GM23248 (cell line): ENCODE data around the gene LBHD1. TPM values are rescaled to one million over a fixed set of nuclear protein-coding genes. Genes with fewer than 3 reads are reported as not detected.
A peak's percentile ranks its signal among the peaks of the same experiment; 100 is the strongest.

Experiments used
- DNase-seq: peaks from one replicate; pipeline ENCODE4 v3.0.0-alpha.2; 2015
- H2AFZ ChIP-seq: fragments of 200-600 bp; sonication (generic); 2 replicates; pipeline ENCODE4 v1.6.1; 2016; ENCODE audit warnings: antibody characterized with exemption
- H3F3A ChIP-seq: fragments of 200-600 bp; sonication (generic); 2 replicates; pipeline ENCODE4 v1.6.1; 2016; ENCODE audit warnings: mild to moderate bottlenecking, antibody characterized with exemption, mixed run types; ENCODE audit not compliant: insufficient read depth
- H3K27ac ChIP-seq: fragments of 200-600 bp; sonication (generic); 2 replicates; pipeline ENCODE4 v1.5.1; 2016; ENCODE audit warnings: mild to moderate bottlenecking
- H3K27me3 ChIP-seq: fragments of 200-600 bp; sonication (generic); replicated peaks from 2 replicates; pipeline ENCODE4 v1.6.1; 2016; ENCODE audit warnings: mild to moderate bottlenecking; ENCODE audit not compliant: insufficient read depth
- H3K36me3 ChIP-seq: fragments of 200-600 bp; sonication (generic); 2 replicates; pipeline ENCODE4 v1.6.1; 2016; ENCODE audit warnings: low read depth, mild to moderate bottlenecking
- H3K4me1 ChIP-seq: fragments of 200-600 bp; sonication (generic); 2 replicates; pipeline ENCODE4 v1.6.1; 2016; ENCODE audit warnings: mild to moderate bottlenecking; ENCODE audit not compliant: insufficient read depth
- H3K4me2 ChIP-seq: fragments of 200-600 bp; sonication (generic); one replicate; pipeline ENCODE4 v1.6.1; 2016; ENCODE audit warnings: mild to moderate bottlenecking; ENCODE audit not compliant: unreplicated experiment
- H3K4me3 ChIP-seq: fragments of 200-600 bp; sonication (generic); 2 replicates; pipeline ENCODE4 v1.5.1; 2016; ENCODE audit warnings: mild to moderate bottlenecking
- H3K79me2 ChIP-seq: fragments of 200-600 bp; sonication (generic); 2 replicates; pipeline ENCODE4 v1.6.1; 2016; ENCODE audit warnings: mild to moderate bottlenecking; ENCODE audit not compliant: insufficient read depth
- H3K9ac ChIP-seq: fragments of 200-600 bp; sonication (generic); 2 replicates; pipeline ENCODE4 v1.6.1; 2016; ENCODE audit warnings: mild to moderate bottlenecking
- H3K9me2 ChIP-seq: fragments of 200-600 bp; sonication (generic); 2 replicates; pipeline ENCODE4 v1.6.1; 2016; ENCODE audit warnings: mixed run types, mild to moderate bottlenecking, moderate library complexity; ENCODE audit not compliant: insufficient read depth
- H3K9me3 ChIP-seq: fragments of 200-600 bp; sonication (generic); one replicate; pipeline ENCODE4 v1.6.1; 2017; ENCODE audit warnings: low read depth
- H4K20me1 ChIP-seq: fragments of 200-600 bp; sonication (generic); 2 replicates; pipeline ENCODE4 v1.6.0; 2016; ENCODE audit not compliant: insufficient read depth
- EZH2 ChIP-seq: fragments of 200-600 bp; sonication (generic); IDR thresholded peaks from 2 replicates; pipeline ENCODE4 v1.6.1; 2018; ENCODE audit warnings: antibody characterized with exemption, mild to moderate bottlenecking; ENCODE audit not compliant: insufficient read depth, poor library complexity, severe bottlenecking
- EZH2phosphoT487 ChIP-seq: fragments of 200-600 bp; sonication (generic); IDR thresholded peaks from 2 replicates; pipeline ENCODE4 v1.6.1; 2018; ENCODE audit warnings: antibody characterized with exemption, moderate library complexity, mild to moderate bottlenecking, low read depth; ENCODE audit not compliant: insufficient read depth
- WGBS, 2 experiments: methylation state at CpG; one replicate each; pipeline ENCODE4 v1.1.6; 2015 to 2017; ENCODE audit warnings: low lambda C conversion rate in 2 of 2, low coverage in 1 of 2; ENCODE audit errors: missing lambda C conversion rate in 2 of 2; 5-methylcytosine and 5-hydroxymethylcytosine counted together
- in situ Hi-C: fragments of 300-500 bp; cut with MboI; formaldehyde crosslinking; loops from 2 replicates; pipeline ENCODE4 v1.15.0; 2020
- polyA plus RNA-seq: library from polyadenylated mRNA; unstranded; fragments of >200 nt; fragmentation: Nextera tagmentation; extraction: Ambion mirVana; gene quantifications from 2 replicates; pipeline ENCODE4 v1.2.1, GENCODE V29; 2016
- total RNA-seq: library from RNA; depleted of rRNA; stranded (reverse); fragments of >200 nt; shearing (Covaris generic); gene quantifications from 2 replicates; pipeline ENCODE4 v1.2.3, GENCODE V29; 2014

LBHD1 gene
- total and polyA plus RNA-seq, 2 experiments from 2014 or later: 3.6 to 5.8 TPM

- peaks cover 10% of the 10 kb centered on the region for H3K4me1 ChIP-seq
- peak within 1 kb of the TSS; percentile 93 for H3K9ac ChIP-seq
- peak within 1 kb of the TSS; percentile 88 for H3K4me3 ChIP-seq
- in situ Hi-C loops: loop anchor here (25.0 kb wide), 1 partner anchor 292 kb away; no protein-coding TSS in a partner anchor
- peak within 1 kb of the TSS; percentile 71 for H2AFZ ChIP-seq
- peaks cover 10% of the 10 kb centered on the region; the same call in 1 of the 2 replicates for H3K36me3 ChIP-seq
- H3K79me2 ChIP-seq: peaks cover 48% of the 10 kb centered on the region
- peak within 1 kb of the TSS; percentile 82 for H3K27ac ChIP-seq
- DNase-seq: peak; percentile 96
- H3K9me2 ChIP-seq: no peaks in the 10 kb centered on the region
- peak; percentile 80; the same call in 1 of the 2 replicates for TF ChIP-seq EZH2phosphoT487
- TF ChIP-seq EZH2: no peak
- peak within 1 kb of the TSS; percentile 98 for H3K4me2 ChIP-seq
- no peaks in the 10 kb centered on the region for H3K27me3 ChIP-seq
- 0 to 1% methylated on average over 50 to 53 of the region's 55 CpGs for WGBS, 2 experiments
- peaks cover 23% of the 10 kb centered on the region for H3F3A ChIP-seq
- H4K20me1 ChIP-seq: no peaks in the 10 kb centered on the region
- no peaks in the 10 kb centered on the region for H3K9me3 ChIP-seq
Measured at GRCh38 chr11:62678770-62679696, 7.0 kb upstream of the LBHD1 start, which contains the start of gene UBXN1. Gene UBXN1 (minus strand): TSS chr11:62679073. CDS start chr11:62678923, 150 bp downstream.

- peak overlapping the region; percentile 93 for H3K9ac ChIP-seq
- no peak for TF ChIP-seq EZH2
- no peak for TF ChIP-seq EZH2phosphoT487
- peaks cover 54% of the 10 kb centered on the region for H3K79me2 ChIP-seq
- no peaks in the 10 kb centered on the region for H4K20me1 ChIP-seq
- in situ Hi-C loops: loop anchor here (25.0 kb wide), 1 partner anchor 291 kb away; no protein-coding TSS in a partner anchor
- H3K4me3 ChIP-seq: peak overlapping the region; percentile 88
- no peaks in the 10 kb centered on the region for H3K27me3 ChIP-seq
- H3K4me1 ChIP-seq: peaks cover 10% of the 10 kb centered on the region
- H3K36me3 ChIP-seq: peaks cover 10% of the 10 kb centered on the region; the same call in 1 of the 2 replicates
- no peaks in the 10 kb centered on the region for H3K9me3 ChIP-seq
- peak overlapping the region; percentile 71 for H2AFZ ChIP-seq
- WGBS, 2 experiments: 1 to 2% methylated on average over 9 to 15 of the region's 16 CpGs
- H3F3A ChIP-seq: peaks cover 25% of the 10 kb centered on the region
- H3K27ac ChIP-seq: peak overlapping the region; percentile 82
- H3K4me2 ChIP-seq: peak overlapping the region; percentile 98
- no peak for DNase-seq
- H3K9me2 ChIP-seq: no peaks in the 10 kb centered on the region
Measured at GRCh38 chr11:62678433-62678769, 6.3 kb upstream of the LBHD1 start.

DNA sequence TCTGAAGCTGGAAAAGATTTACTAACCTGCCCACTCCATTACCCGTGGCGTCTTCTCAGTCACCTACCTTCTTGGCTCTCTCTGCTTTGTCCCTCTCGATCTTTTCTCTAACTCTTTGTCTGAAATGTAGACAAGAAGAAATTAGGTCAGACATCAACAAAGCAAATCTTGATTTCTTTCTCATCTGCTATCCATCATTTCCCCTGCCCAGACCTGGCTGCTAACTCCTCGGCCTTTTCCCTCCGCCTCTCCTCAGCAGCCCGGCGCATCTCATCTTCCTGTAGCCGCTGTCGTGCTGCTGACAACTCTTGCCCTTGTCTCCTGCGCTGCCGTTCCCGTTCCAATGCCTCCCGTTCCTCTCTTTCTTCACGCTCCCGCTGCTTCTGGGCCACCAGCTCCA lies 5.6 kb upstream of the LBHD1 start:
- peak overlapping the region; percentile 93 for H3K9ac ChIP-seq
- no peaks in the 10 kb centered on the region for H4K20me1 ChIP-seq
- H3K4me2 ChIP-seq: peak overlapping the region; percentile 98
- H3K27me3 ChIP-seq: no peaks in the 10 kb centered on the region
- H3K79me2 ChIP-seq: peaks cover 61% of the 10 kb centered on the region
- TF ChIP-seq EZH2 (no peak), EZH2phosphoT487 (no peak)
- H3K36me3 ChIP-seq: peaks cover 10% of the 10 kb centered on the region; the same call in 1 of the 2 replicates
- no peak for DNase-seq
- peaks cover 32% of the 10 kb centered on the region for H3F3A ChIP-seq
- H2AFZ ChIP-seq: no peak overlapping the region
- H3K9me2 ChIP-seq: no peaks in the 10 kb centered on the region
- peak overlapping the region; percentile 88 for H3K4me3 ChIP-seq
- peaks cover 15% of the 10 kb centered on the region for H3K4me1 ChIP-seq
- in situ Hi-C loops: loop anchor here (25.0 kb wide), 1 partner anchor 290 kb away; no protein-coding TSS in a partner anchor
- peak overlapping the region; percentile 82; the same call in 1 of the 2 replicates for H3K27ac ChIP-seq
- WGBS, 2 experiments: 68 to 73% methylated on average over 15 of the region's 15 CpGs
- no peaks in the 10 kb centered on the region for H3K9me3 ChIP-seq

DNA sequence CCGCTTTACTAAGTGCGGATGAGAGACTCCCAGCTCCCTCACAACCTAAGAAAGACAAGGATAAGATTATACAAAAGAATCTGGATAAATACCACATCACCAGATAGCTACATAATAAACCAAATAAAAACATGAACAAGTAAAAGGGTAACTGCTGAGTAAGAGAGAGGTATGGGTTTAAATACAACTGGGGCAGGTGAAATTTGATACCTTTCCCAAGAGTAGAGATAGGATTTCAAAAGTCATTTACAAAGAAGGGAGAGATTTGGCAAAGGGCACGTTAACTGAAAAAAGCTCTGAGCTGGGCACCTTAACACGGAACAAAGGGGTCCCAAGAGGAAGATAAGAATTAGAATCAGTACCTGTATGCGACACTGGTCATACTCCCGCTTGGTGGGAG lies 5.1 kb upstream of the LBHD1 start:
- in situ Hi-C loops: loop anchor here (25.0 kb wide), 1 partner anchor 290 kb away; no protein-coding TSS in a partner anchor
- DNase-seq: no peak
- Histone ChIP-seq H2AFZ (no peak overlapping the region), H3K4me1 (peaks cover 18% of the 10 kb centered on the region), H3K9me2 (no peaks in the 10 kb centered on the region), H3K9me3 (no peaks in the 10 kb centered on the region), H3K27me3 (no peaks in the 10 kb centered on the region), H3F3A (peaks cover 34% of the 10 kb centered on the region), H3K36me3 (peaks cover 10% of the 10 kb centered on the region; the same call in 1 of the 2 replicates), H3K4me2 (no peak overlapping the region), H3K27ac (no peak overlapping the region; the same call in 1 of the 2 replicates), H3K9ac (peak overlapping the region; percentile 93), H4K20me1 (no peaks in the 10 kb centered on the region), H3K4me3 (no peak overlapping the region), H3K79me2 (peaks cover 64% of the 10 kb centered on the region)
- WGBS, 2 experiments: 77% methylated on average over 6 of the region's 6 CpGs
- TF ChIP-seq EZH2phosphoT487: no peak
